A549 (cell line): ENCODE results near the gene SLC39A3. TPM values are rescaled to one million over a fixed set of nuclear protein-coding genes. Genes with fewer than 3 reads are reported as not detected.

ENCODE experiments used
- ATAC-seq, 2 experiments: fragments of 200-7000 bp in 1 of 2; fragments of >200 bp in 1 of 2; cut with Nextera tagmentation in 1 of 2; cut with Tn5 transposase in 1 of 2; 3 replicates each; pipeline versions ENCODE4 v1.8.0 to v1.9.1; 2018 to 2020; ENCODE audit warnings: mild to moderate bottlenecking in 1 of 2, moderate library complexity in 1 of 2
- CTCF ChIA-PET: fragments of 300-600 bp; sonication (Branson Sonifier 250); formaldehyde crosslinking; extraction: SDS; loops from one replicate; lab custom pipeline; 2021; ENCODE audit warnings: antibody characterized with exemption, inconsistent platforms; lab: Yijun Ruan, JAX
- POLR2A ChIA-PET: fragments of 350-600 bp; formaldehyde crosslinking; extraction: SDS; loops from one replicate; lab custom pipeline; 2021; ENCODE audit warnings: antibody characterized with exemption, inconsistent platforms; lab: Yijun Ruan, JAX
- DNase-seq, 2 experiments: peaks; one replicate each; pipeline versions ENCODE4 v3.0.0 to v3.0.0-alpha.2; 2011 to 2016; ENCODE audit warnings: low read depth in 1 of 2, low spot score in 1 of 2
- FAIRE-seq: peaks from 2 replicates; lab custom pipeline; 2011; peaks lifted over from hg19 to GRCh38; lab: Jason Lieb, UNC
- H3K27ac ChIP-seq, 2 experiments: fragments of >200 bp; sonication (Bioruptor Twin); formaldehyde crosslinking; 3 replicates each; pipeline ENCODE4 v1.5.1; 2016 to 2017
- H3K4me1 ChIP-seq: fragments of >200 bp; sonication (Bioruptor Twin); formaldehyde crosslinking; 3 replicates; pipeline ENCODE4 v1.6.1; 2016
- H3K4me2 ChIP-seq: fragments of >200 bp; sonication (Bioruptor Twin); formaldehyde crosslinking; 3 replicates; pipeline ENCODE4 v1.6.1; 2016
- H3K4me3 ChIP-seq: fragments of >200 bp; sonication (Bioruptor Twin); formaldehyde crosslinking; 3 replicates; pipeline ENCODE4 v1.5.1; 2016
- H3K9me3 ChIP-seq: fragments of >200 bp; sonication (Bioruptor Twin); formaldehyde crosslinking; 3 replicates; pipeline ENCODE4 v1.6.1; 2016
- BHLHE40 ChIP-seq: IDR thresholded peaks from 2 replicates; pipeline ENCODE4 v1.6.1; 2012; ENCODE audit warnings: low read depth, low read length, inconsistent platforms
- CEBPB ChIP-seq, 2 experiments: fragments of >200 bp in 1 of 2; sonication (Bioruptor Twin) in 1 of 2; formaldehyde crosslinking in 1 of 2; IDR thresholded peaks; 2 replicates each; pipeline ENCODE4 v1.6.1; 2012 to 2016
- CHD2 ChIP-seq: fragments of 150-350 bp; IDR thresholded peaks from 2 replicates; pipeline ENCODE4 v1.6.1; 2014; ENCODE audit warnings: low read length; ENCODE audit not compliant: partially characterized antibody
- CHD4 ChIP-seq: fragments of 200-600 bp; sonication (generic); IDR thresholded peaks from 2 replicates; pipeline ENCODE4 v1.6.1; 2016; ENCODE audit warnings: antibody characterized with exemption, mild to moderate bottlenecking, borderline replicate concordance
- CTCF ChIP-seq: fragments of >200 bp; sonication (Bioruptor Twin); formaldehyde crosslinking; IDR thresholded peaks from 3 replicates; pipeline ENCODE4 v1.5.1; 2016
- ESRRA ChIP-seq: fragments of 150-350 bp; IDR thresholded peaks from 2 replicates; pipeline ENCODE4 v1.6.1; 2014; ENCODE audit warnings: mild to moderate bottlenecking, low read length, borderline replicate concordance
- HDAC2 ChIP-seq: fragments of 200-600 bp; sonication (generic); IDR thresholded peaks from 2 replicates; pipeline ENCODE4 v1.6.1; 2016
- HMGXB4 ChIP-seq: fragments of 250-450 bp; sonication (Bioruptor Pico); IDR thresholded peaks from 2 replicates; pipeline ENCODE4 v1.5.0; 2021; ENCODE audit warnings: mild to moderate bottlenecking, moderate library complexity, borderline replicate concordance
- HOXA7 ChIP-seq: fragments of 250-450 bp; sonication (Bioruptor Pico); IDR thresholded peaks from 2 replicates; pipeline ENCODE4 v1.5.0; 2020; ENCODE audit warnings: mild to moderate bottlenecking, moderate library complexity
- HOXB13 ChIP-seq: fragments of 250-450 bp; sonication (Bioruptor Pico); IDR thresholded peaks from 2 replicates; pipeline ENCODE4 v1.5.0; 2020; ENCODE audit warnings: low read depth, mild to moderate bottlenecking, moderate library complexity
- JUN ChIP-seq, 2 experiments: fragments of >200 bp; sonication (Bioruptor Twin); formaldehyde crosslinking; IDR thresholded peaks; 2 replicates in 1 of 2; 3 replicates in 1 of 2; pipeline ENCODE4 v1.6.1; 2016 to 2017
- JUNB ChIP-seq: fragments of >200 bp; sonication (Bioruptor Twin); formaldehyde crosslinking; IDR thresholded peaks from 2 replicates; pipeline ENCODE4 v1.6.1; 2016
- MAZ ChIP-seq: fragments of 150-350 bp; IDR thresholded peaks from 2 replicates; pipeline ENCODE4 v1.6.1; 2014; ENCODE audit warnings: antibody characterized with exemption, low read depth, low read length, borderline replicate concordance
- MYC ChIP-seq: IDR thresholded peaks from 2 replicates; pipeline ENCODE4 v1.6.1; 2012; ENCODE audit warnings: mild to moderate bottlenecking, inconsistent platforms, low read length, improper control_type of control experiment, borderline replicate concordance
- NFE2L2 ChIP-seq: fragments of 150-350 bp; conservative IDR thresholded peaks from 2 replicates; pipeline ENCODE4 v1.6.1; 2014; ENCODE audit warnings: low read length
- NR3C1 ChIP-seq: fragments of >200 bp; sonication (Bioruptor Twin); formaldehyde crosslinking; IDR thresholded peaks from 3 replicates; pipeline ENCODE4 v1.6.1; 2017
- PBX3 ChIP-seq: IDR thresholded peaks from 2 replicates; pipeline ENCODE4 v1.6.1; 2012
- RNF2 ChIP-seq: fragments of 200-600 bp; sonication (generic); IDR thresholded peaks from 2 replicates; pipeline ENCODE4 v1.6.1; 2016; ENCODE audit warnings: low read depth, mild to moderate bottlenecking, antibody characterized with exemption, moderate library complexity, borderline replicate concordance
- SMC3 ChIP-seq: fragments of >200 bp; sonication (Bioruptor Twin); formaldehyde crosslinking; IDR thresholded peaks from 3 replicates; pipeline ENCODE4 v1.6.1; 2018; ENCODE audit warnings: inconsistent platforms
- TP53 ChIP-seq: fragments of 250-450 bp; sonication (Bioruptor Pico); IDR thresholded peaks from 2 replicates; pipeline ENCODE4 v1.5.0; 2021; ENCODE audit warnings: mild to moderate bottlenecking, moderate library complexity
- ZFP36 ChIP-seq: fragments of 450-650 bp; IDR thresholded peaks from 2 replicates; pipeline ENCODE4 v1.6.1; 2014; ENCODE audit warnings: borderline replicate concordance; ENCODE audit not compliant: partially characterized antibody
- WGBS: methylation state at CpG from one replicate; pipeline ENCODE4 v1.1.6; 2017; ENCODE audit errors: missing lambda C conversion rate; 5-methylcytosine and 5-hydroxymethylcytosine counted together
- polyA plus RNA-seq, 4 experiments: library from polyadenylated mRNA; depleted of rRNA in 3 of 4; stranded (reverse); fragments of >200 nt; fragmentation: RNase III in 1 of 4; extraction: RNeasy Plus Mini Kit Qiagen cat#74134 plus additional on column Dnase treatment in 1 of 4; gene quantifications; 2 replicates in 3 of 4; 3 replicates in 1 of 4; pipeline ENCODE4 v1.2.3, GENCODE V29; 2011 to 2017
- TF ChIP-seq, protein P1 (sequence below): fragments of >200 bp; sonication (Bioruptor Twin); formaldehyde crosslinking; IDR thresholded peaks from 3 replicates; pipeline ENCODE4 v1.6.1; 2016
- TF ChIP-seq, protein P2 (sequence below): fragments of 200-600 bp; sonication (generic); IDR thresholded peaks from 2 replicates; pipeline ENCODE4 v1.6.1; 2016; ENCODE audit warnings: antibody characterized with exemption, mild to moderate bottlenecking, moderate library complexity
- TF ChIP-seq, protein P3 (sequence below): fragments of >200 bp; sonication (Bioruptor Twin); formaldehyde crosslinking; IDR thresholded peaks from 2 replicates; pipeline ENCODE4 v1.6.1; 2016

The SLC39A3 gene
- polyA plus RNA-seq, 2 of the 4 experiments (the other 2 are of a cell fraction) = 28.3 to 29.6 TPM

- DNase-seq = no peak
- Histone ChIP-seq H3K27ac (no peak overlapping the region), H3K9me3 (0 out of 3 replicates have a peak, but pooled peaks cover 6% of the 10 kb centered on the region), H3K4me1 (peaks cover 9% of the 10 kb centered on the region; the same call in 2 of the 3 replicates), H3K4me3 (no peak overlapping the region), H3K4me2 (no peak overlapping the region)
- POLR2A ChIA-PET = no interaction called here
- FAIRE-seq = no peak
- CTCF ChIA-PET = no interaction called here
- ATAC-seq = no peak
- TF ChIP-seq HDAC2 (no peak), CHD4 (no peak), CEBPB (IDR thresholded peaks at IDR 0.05) (no peak), ZFP36 (no peak), BHLHE40 (no peak), HMGXB4 (CRISPR knock-in tag) (no peak), JUN (IDR thresholded peaks at IDR 0.05) (no peak)
- no CpG with 5 or more reads among the region's 19 CpGs for WGBS
These were observed 23.6 kb downstream of the SLC39A3 start for GRCh38 chr19:2716275-2716650.

DNA sequence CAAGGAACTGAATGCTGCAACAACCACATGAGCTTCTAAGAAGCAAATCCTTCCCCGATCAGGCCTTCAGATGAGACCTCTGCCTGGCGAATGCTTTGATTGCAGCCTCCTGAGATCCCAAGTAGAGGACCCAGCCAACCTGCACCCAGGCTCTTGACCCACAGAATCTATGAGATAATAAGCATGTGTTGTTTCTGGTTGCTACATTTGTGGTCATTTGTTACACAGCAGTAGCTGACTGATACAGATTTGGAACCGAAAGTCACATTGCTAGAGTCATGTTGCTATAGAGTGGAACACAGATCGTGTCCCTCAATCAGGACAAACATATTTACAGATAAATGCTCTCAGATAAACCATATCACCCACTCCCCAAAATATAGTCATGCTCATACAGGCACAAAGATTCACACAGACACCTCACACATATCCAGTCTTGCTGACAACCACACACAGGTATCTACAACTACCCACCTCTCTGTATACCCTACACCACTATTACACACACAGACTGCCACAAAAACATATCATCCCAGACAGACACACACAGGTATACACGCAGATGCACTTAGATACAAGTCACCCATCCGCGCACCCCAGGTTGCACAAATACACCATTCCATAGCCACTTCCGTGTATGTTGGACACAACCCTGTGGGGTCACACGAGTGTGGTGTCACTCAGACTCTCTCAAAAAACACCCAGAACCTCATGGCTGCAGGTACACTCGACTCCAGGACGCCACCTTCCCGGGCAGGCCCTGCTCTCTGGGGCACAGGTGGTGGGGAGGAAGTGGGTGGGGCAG, 24.1 kb downstream of the SLC39A3 start:
- WGBS = 78% methylated on average over 6 of the region's 12 CpGs
- FAIRE-seq = no peak
- TF ChIP-seq CTCF (no peak), RNF2 (no peak), MYC (no peak), PBX3 (no peak), JUNB (no peak), TP53 (CRISPR knock-in tag) (no peak), SMC3 (no peak), NR3C1 (no peak), MAZ (no peak), CHD2 (no peak), NFE2L2 (no peak), ESRRA (no peak), ZFP36 (no peak), HOXA7 (no peak), HOXB13 (CRISPR knock-in tag) (no peak)
- TF ChIP-seq, protein P1, sequence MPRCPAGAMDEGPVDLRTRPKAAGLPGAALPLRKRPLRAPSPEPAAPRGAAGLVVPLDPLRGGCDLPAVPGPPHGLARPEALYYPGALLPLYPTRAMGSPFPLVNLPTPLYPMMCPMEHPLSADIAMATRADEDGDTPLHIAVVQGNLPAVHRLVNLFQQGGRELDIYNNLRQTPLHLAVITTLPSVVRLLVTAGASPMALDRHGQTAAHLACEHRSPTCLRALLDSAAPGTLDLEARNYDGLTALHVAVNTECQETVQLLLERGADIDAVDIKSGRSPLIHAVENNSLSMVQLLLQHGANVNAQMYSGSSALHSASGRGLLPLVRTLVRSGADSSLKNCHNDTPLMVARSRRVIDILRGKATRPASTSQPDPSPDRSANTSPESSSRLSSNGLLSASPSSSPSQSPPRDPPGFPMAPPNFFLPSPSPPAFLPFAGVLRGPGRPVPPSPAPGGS = no peak
- TF ChIP-seq, protein P2, sequence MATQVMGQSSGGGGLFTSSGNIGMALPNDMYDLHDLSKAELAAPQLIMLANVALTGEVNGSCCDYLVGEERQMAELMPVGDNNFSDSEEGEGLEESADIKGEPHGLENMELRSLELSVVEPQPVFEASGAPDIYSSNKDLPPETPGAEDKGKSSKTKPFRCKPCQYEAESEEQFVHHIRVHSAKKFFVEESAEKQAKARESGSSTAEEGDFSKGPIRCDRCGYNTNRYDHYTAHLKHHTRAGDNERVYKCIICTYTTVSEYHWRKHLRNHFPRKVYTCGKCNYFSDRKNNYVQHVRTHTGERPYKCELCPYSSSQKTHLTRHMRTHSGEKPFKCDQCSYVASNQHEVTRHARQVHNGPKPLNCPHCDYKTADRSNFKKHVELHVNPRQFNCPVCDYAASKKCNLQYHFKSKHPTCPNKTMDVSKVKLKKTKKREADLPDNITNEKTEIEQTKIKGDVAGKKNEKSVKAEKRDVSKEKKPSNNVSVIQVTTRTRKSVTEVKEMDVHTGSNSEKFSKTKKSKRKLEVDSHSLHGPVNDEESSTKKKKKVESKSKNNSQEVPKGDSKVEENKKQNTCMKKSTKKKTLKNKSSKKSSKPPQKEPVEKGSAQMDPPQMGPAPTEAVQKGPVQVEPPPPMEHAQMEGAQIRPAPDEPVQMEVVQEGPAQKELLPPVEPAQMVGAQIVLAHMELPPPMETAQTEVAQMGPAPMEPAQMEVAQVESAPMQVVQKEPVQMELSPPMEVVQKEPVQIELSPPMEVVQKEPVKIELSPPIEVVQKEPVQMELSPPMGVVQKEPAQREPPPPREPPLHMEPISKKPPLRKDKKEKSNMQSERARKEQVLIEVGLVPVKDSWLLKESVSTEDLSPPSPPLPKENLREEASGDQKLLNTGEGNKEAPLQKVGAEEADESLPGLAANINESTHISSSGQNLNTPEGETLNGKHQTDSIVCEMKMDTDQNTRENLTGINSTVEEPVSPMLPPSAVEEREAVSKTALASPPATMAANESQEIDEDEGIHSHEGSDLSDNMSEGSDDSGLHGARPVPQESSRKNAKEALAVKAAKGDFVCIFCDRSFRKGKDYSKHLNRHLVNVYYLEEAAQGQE = no peak
- TF ChIP-seq, protein P3, sequence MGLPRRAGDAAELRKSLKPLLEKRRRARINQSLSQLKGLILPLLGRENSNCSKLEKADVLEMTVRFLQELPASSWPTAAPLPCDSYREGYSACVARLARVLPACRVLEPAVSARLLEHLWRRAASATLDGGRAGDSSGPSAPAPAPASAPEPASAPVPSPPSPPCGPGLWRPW = no peak
- H3K4me2 ChIP-seq = no peak overlapping the region
- CTCF ChIA-PET = no interaction called here
- POLR2A ChIA-PET = no interaction called here
- H3K4me1 ChIP-seq = peaks cover 9% of the 10 kb centered on the region; the same call in 2 of the 3 replicates
- no peak overlapping the region for H3K4me3 ChIP-seq
- no peak for ATAC-seq
- H3K27ac ChIP-seq = no peak overlapping the region
- DNase-seq = no peak
- H3K9me3 ChIP-seq = 0 out of 3 replicates have a peak, but pooled peaks cover 6% of the 10 kb centered on the region
